Activated T-cell treated with anti-CD3 and anti-CD28 coated beads, Interleukin-2, amount 50 U/mL, for 72 hours (primary cell): Measurements from ENCODE around the gene CAPN7. TPM values are rescaled to one million over a fixed set of nuclear protein-coding genes. Genes with fewer than 3 reads are reported as not detected.
A peak's percentile ranks its signal among the peaks of the same experiment; 100 is the strongest.

Experiments
- ATAC-seq, 2 donors: fragments of 150-1000 bp; cut with Tn5 transposase; replicated peaks in 1 of 2; 2 replicates each; pipeline ENCODE4 v1.10.0; 2021; ENCODE audit warnings: moderate library complexity in 2 of 2, mild to moderate bottlenecking in 1 of 2
- DNase-seq, 2 donors: peaks; one replicate each; pipeline ENCODE4 v3.0.0; 2021 to 2022; ENCODE audit warnings: mixed read lengths in 1 of 2
- H3K27ac Mint-ChIP-seq: one replicate; pipeline ENCODE4 v1.8.0; 2022; ENCODE audit warnings: mild to moderate bottlenecking, moderate library complexity, mixed read lengths
- H3K27me3 Mint-ChIP-seq: one replicate; pipeline ENCODE4 v1.8.0; 2022; ENCODE audit warnings: low read depth, mixed read lengths
- H3K36me3 Mint-ChIP-seq, 2 donors: one replicate each; pipeline ENCODE4 v1.8.0; 2022; ENCODE audit warnings: mixed read lengths in 2 of 2, mild to moderate bottlenecking in 1 of 2; ENCODE audit not compliant: insufficient read depth in 2 of 2
- H3K4me1 Mint-ChIP-seq: one replicate; pipeline ENCODE4 v1.8.0; 2022; ENCODE audit warnings: low read depth, mixed read lengths
- H3K4me3 Mint-ChIP-seq, 2 donors: one replicate each; pipeline ENCODE4 v1.8.0; 2022; ENCODE audit warnings: mild to moderate bottlenecking in 2 of 2, mixed read lengths in 2 of 2, moderate library complexity in 2 of 2
- H3K9me3 Mint-ChIP-seq, 2 donors: one replicate each; pipeline ENCODE4 v1.8.0; 2022; ENCODE audit warnings: mixed read lengths in 2 of 2
- total RNA-seq, 2 donors: library from RNA; stranded (reverse); gene quantifications; one replicate each; pipeline ENCODE4 v1.2.3, GENCODE V29; 2022

CAPN7 gene
- total RNA-seq, 2 donors from 2014 or later: 26.9 to 29.6 TPM

- H3K36me3 Mint-ChIP-seq: peaks cover 0 to 2% of the 10 kb centered on the region in 2 donors
- no peaks in the 10 kb centered on the region for H3K27me3 Mint-ChIP-seq
- ATAC-seq: peak in 1 of 2 donors; percentile 12
- H3K4me1 Mint-ChIP-seq: peaks cover 60% of the 10 kb centered on the region
- no peak for DNase-seq
- H3K27ac Mint-ChIP-seq: peak overlapping the region; percentile 85
- H3K4me3 Mint-ChIP-seq: peak overlapping the region in 1 of 2 donors; percentile 63
- no peaks in the 10 kb centered on the region for H3K9me3 Mint-ChIP-seq
These were observed 82.4 kb downstream of the CAPN7 start for GRCh38 chr3:15288331-15289035.

GRCh38 chr3:15289661-15290060 lies 83.6 kb downstream of the CAPN7 start:
- DNase-seq (no peak), ATAC-seq (no peak)
- H3K36me3 Mint-ChIP-seq: peaks cover 0 to 4% of the 10 kb centered on the region in 2 donors
- H3K27me3 Mint-ChIP-seq: no peaks in the 10 kb centered on the region
- no peaks in the 10 kb centered on the region for H3K9me3 Mint-ChIP-seq
- peak overlapping the region in 1 of 2 donors; percentile 28 for H3K4me3 Mint-ChIP-seq
- peak overlapping the region; percentile 78 for H3K27ac Mint-ChIP-seq
- peaks cover 68% of the 10 kb centered on the region for H3K4me1 Mint-ChIP-seq

GRCh38 chr3:15290736-15291135 lies 84.7 kb downstream of the CAPN7 start:
- Mint-ChIP-seq H3K36me3 (peaks cover 0 to 4% of the 10 kb centered on the region in 2 donors), H3K4me1 (peaks cover 78% of the 10 kb centered on the region), H3K4me3 (peak overlapping the region; percentile 46 to 63), H3K27me3 (no peaks in the 10 kb centered on the region), H3K9me3 (no peaks in the 10 kb centered on the region), H3K27ac (peak overlapping the region; percentile 76)
- DNase-seq: no peak
- no peak for ATAC-seq

- peak; percentile 86 to 95 for ATAC-seq
- H3K4me3 Mint-ChIP-seq: peak overlapping the region; percentile 59 to 73
- peaks cover 0 to 4% of the 10 kb centered on the region in 2 donors for H3K36me3 Mint-ChIP-seq
- DNase-seq: peak; percentile 68 to 74
- peaks cover 79% of the 10 kb centered on the region for H3K4me1 Mint-ChIP-seq
- H3K27me3 Mint-ChIP-seq: no peaks in the 10 kb centered on the region
- no peaks in the 10 kb centered on the region for H3K9me3 Mint-ChIP-seq
- H3K27ac Mint-ChIP-seq: peak overlapping the region; percentile 78
These were observed 85.8 kb downstream of the CAPN7 start for GRCh38 chr3:15291589-15292541.

GRCh38 chr3:15292765-15293522 lies 86.9 kb downstream of the CAPN7 start:
- Mint-ChIP-seq H3K9me3 (no peaks in the 10 kb centered on the region), H3K4me1 (peaks cover 82% of the 10 kb centered on the region), H3K36me3 (peaks cover 3 to 4% of the 10 kb centered on the region in 2 donors), H3K27me3 (no peaks in the 10 kb centered on the region), H3K27ac (no peak overlapping the region), H3K4me3 (no peak overlapping the region)
- DNase-seq: no peak
- ATAC-seq: no peak

- H3K4me3 Mint-ChIP-seq: no peak overlapping the region
- H3K27me3 Mint-ChIP-seq: no peaks in the 10 kb centered on the region
- peaks cover 2 to 3% of the 10 kb centered on the region in 2 donors for H3K36me3 Mint-ChIP-seq
- H3K4me1 Mint-ChIP-seq: peaks cover 73% of the 10 kb centered on the region
- no peak for ATAC-seq
- H3K27ac Mint-ChIP-seq: no peak overlapping the region
- no peak for DNase-seq
- H3K9me3 Mint-ChIP-seq: no peaks in the 10 kb centered on the region
These were observed 88.9 kb downstream of the CAPN7 start for GRCh38 chr3:15294929-15295328.

GRCh38 chr3:15295506-15295905 lies 89.5 kb downstream of the CAPN7 start:
- ATAC-seq: no peak
- H3K4me3 Mint-ChIP-seq: no peak overlapping the region
- H3K36me3 Mint-ChIP-seq: peaks cover 2 to 3% of the 10 kb centered on the region in 2 donors
- H3K27ac Mint-ChIP-seq: peak overlapping the region; percentile 1
- no peak for DNase-seq
- H3K27me3 Mint-ChIP-seq: no peaks in the 10 kb centered on the region
- no peaks in the 10 kb centered on the region for H3K9me3 Mint-ChIP-seq
- H3K4me1 Mint-ChIP-seq: peaks cover 72% of the 10 kb centered on the region

GRCh38 chr3:15297608-15298350 lies 91.7 kb downstream of the CAPN7 start:
- DNase-seq (no peak), ATAC-seq (no peak)
- H3K9me3 Mint-ChIP-seq: no peaks in the 10 kb centered on the region
- no peak overlapping the region for H3K4me3 Mint-ChIP-seq
- H3K27me3 Mint-ChIP-seq: no peaks in the 10 kb centered on the region
- H3K27ac Mint-ChIP-seq: peak overlapping the region; percentile 47
- peaks cover 60% of the 10 kb centered on the region for H3K4me1 Mint-ChIP-seq
- H3K36me3 Mint-ChIP-seq: peaks cover 2 to 5% of the 10 kb centered on the region in 2 donors

GRCh38 chr3:15298504-15298903 lies 92.5 kb downstream of the CAPN7 start:
- H3K27me3 Mint-ChIP-seq: no peaks in the 10 kb centered on the region
- H3K36me3 Mint-ChIP-seq: peaks cover 2 to 7% of the 10 kb centered on the region in 2 donors
- H3K27ac Mint-ChIP-seq: peak overlapping the region; percentile 18
- H3K4me1 Mint-ChIP-seq: peaks cover 52% of the 10 kb centered on the region
- H3K4me3 Mint-ChIP-seq: peak overlapping the region in 1 of 2 donors; percentile 50
- H3K9me3 Mint-ChIP-seq: no peaks in the 10 kb centered on the region
- DNase-seq (no peak), ATAC-seq (peak; percentile 73 to 83)

GRCh38 chr3:15299036-15299435 lies 93.0 kb downstream of the CAPN7 start:
- Mint-ChIP-seq H3K4me1 (peaks cover 48% of the 10 kb centered on the region), H3K27ac (peak overlapping the region; percentile 18), H3K4me3 (peak overlapping the region in 1 of 2 donors; percentile 50), H3K9me3 (no peaks in the 10 kb centered on the region), H3K36me3 (peaks cover 2 to 7% of the 10 kb centered on the region in 2 donors), H3K27me3 (no peaks in the 10 kb centered on the region)
- ATAC-seq: peak; percentile 7 to 30
- DNase-seq: no peak

GRCh38 chr3:15300323-15301078 lies 94.5 kb downstream of the CAPN7 start:
- peak overlapping the region in 1 of 2 donors; percentile 21 for H3K4me3 Mint-ChIP-seq
- peaks cover 2 to 9% of the 10 kb centered on the region in 2 donors for H3K36me3 Mint-ChIP-seq
- H3K27me3 Mint-ChIP-seq: no peaks in the 10 kb centered on the region
- DNase-seq: peak in 1 of 2 donors; percentile 18
- peaks cover 40% of the 10 kb centered on the region for H3K4me1 Mint-ChIP-seq
- no peaks in the 10 kb centered on the region for H3K9me3 Mint-ChIP-seq
- peak overlapping the region; percentile 58 for H3K27ac Mint-ChIP-seq
- ATAC-seq: peak; percentile 48 to 50
